Right kidney (tissue), 9 donors: Measurements from ENCODE around the gene MUC22.
"Not testable (repeated sequence)": the region's sequence is repeated elsewhere in the genome, so short reads cannot be mapped to it uniquely, and the experiment has no call there.

ENCODE experiments used
- DNase-seq: peaks from one replicate; pipeline ENCODE4 v3.0.0-alpha.2; 2016
- long read RNA-seq, 8 donors: transcript quantifications; one replicate each; lab custom pipeline, GENCODE V29; 2026

Gene MUC22
- long read RNA-seq, donor 1: 0 reads
- long read RNA-seq, donor 2: 0 reads
- long read RNA-seq, donor 3: 0 reads
- long read RNA-seq, donor 4: 0 reads
- long read RNA-seq, donor 5: 0 reads
- long read RNA-seq, donor 6: 0 reads
- long read RNA-seq, donor 7: 0 reads
- long read RNA-seq, donor 8: 0 reads

DNA sequence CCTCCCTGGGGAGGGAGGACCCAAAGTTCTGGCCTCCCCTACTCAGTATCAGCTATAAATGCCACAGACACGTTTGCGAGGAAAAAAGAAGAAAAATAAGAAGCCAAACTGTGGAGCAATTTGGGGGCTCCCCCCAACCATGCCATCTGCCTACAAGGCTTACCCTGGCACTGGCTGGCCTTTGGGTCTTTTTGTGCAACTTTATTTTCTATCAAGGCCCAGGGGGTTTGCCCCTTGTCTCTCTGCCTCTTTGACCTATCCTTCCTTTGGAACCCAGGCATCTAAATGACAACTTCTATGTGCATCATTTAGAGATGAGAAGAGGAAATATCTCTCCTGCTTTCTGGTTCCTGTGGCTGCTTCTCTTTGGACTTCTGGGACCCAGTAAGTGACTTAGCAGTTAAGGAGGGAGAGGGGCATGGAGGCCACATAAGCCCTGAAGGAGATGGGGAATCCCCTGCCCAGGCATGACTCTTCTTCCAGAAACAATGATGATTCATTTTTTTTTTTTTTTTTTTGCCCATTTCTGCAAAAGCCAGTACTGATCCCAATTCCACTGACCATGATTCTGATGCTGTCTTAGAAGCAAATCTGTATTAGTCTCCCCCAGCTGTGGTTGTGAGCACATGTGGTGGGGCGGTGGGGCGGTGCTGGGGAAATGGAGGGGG lies at the start of gene MUC22:
MUC22 (plus strand) TSS at position 82 of the 668 bp plus-strand sequence; CDS start at position 315, 233 bp downstream.
- no peak for DNase-seq

DNA sequence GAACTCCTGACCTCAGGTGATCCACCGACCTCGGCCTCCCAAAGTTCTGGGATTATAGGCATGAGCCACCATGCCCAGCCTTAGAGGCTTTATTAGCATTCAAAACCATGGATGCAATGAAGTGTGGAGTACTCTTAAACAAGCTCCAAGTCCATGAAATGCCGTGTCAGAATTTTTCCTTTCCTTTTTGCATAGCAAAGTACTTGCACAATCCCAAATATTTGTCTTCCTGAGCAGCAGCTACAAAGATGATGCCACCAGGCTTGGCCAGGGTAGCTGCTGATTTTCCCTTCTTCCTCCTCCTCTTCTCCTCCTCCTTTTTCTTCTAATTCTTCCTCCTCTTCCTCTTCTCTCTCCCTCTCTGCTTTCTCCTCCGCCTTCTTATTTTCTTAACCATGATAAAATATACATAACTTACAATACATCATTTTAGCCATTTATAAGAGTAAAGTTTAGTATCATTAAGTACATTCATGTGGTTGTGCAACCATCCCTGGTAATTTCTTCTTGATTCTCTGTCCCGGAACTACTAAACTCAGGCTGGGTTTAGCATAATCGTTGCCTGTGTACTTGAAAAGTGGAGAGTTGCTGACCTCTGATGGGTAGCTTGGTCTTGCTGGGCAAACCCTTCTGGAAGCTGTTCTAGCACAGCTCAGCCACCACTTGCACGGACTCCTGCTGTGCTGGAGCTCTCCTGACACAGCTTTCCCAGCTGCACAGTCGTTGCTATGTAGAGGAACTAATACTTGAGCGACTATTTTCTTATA lies 49.2 kb upstream of the MUC22 start:
- DNase-seq: no peak

DNA sequence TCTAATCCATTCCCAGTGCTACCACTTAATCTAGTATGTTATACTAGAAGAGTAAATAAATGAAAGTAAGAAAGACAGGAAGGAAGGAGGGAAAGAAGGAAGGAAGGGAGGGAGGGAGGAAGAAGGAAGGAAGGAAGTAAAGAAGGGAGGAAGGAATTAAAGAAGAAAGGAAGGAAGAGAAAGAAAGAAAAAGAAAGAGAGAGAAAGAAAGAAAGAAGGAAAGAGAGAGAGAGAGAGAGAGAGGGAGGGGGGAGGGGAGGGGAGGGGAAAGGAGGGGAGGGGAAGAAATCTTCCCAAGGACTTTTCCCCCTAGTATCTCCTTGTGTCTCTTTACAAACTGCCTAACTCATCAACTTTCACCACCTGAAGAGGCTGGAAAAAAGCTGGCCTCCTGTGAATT lies 47.6 kb upstream of the MUC22 start:
- no peak for DNase-seq

DNA sequence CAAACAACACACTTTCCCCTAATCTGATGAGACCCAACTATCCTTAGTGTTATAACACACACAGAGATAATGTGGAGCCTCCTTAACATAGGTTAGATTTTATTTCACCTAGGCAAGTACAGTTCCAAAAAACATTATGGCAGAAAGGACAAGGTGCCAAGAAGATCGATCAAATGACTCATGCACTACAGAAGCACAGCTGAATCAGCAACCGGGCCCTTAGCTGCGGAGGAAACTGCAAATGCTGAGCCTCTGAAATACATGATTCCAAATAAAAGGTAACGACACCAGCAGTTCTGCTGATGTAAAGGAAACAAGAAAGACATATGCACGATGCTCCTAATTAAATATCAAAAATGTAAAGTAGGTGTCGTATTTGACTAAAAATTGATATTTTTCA lies 46.6 kb upstream of the MUC22 start:
- no peak for DNase-seq

DNA sequence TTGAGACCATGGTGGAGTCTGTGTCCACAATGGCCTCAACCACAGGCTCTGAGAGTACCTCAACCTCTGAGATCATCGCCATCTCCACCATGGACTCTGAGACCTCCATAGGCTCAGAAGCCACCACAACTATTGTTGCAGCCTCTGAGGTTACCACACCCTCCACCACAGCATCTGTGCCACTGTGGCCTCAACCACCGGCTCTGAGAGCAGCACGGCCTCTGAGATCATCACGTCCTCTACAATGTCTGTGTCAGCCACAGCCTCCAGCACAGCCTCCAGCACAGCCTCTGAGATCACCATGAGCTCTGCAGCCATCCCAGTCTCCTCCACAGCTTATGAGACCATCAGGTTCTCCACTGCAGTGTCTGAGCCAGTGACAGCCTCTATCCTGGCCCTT lies 46.2 kb upstream of the MUC22 start:
- DNase-seq: no peak

DNA sequence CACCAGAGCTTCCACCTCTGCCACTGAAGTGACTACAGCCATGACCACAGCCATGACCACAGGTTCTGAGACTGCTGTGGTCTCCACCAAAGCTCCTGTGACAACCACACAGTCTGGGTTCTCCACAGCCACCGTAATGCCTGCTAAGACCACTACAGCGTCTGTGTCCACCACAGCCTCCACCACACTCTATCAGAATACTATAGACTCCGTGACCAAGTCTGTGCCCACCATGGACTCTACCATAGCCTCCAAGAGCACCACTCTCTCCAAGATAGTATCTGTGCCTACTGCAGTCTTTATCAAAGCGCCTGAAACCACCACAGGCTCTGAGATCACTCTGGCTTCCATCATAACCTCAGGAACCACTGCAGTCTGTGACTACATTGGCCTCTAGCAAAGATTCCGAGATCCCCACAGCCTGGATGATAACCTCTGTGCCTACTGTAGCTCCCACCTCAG lies 45.1 kb upstream of the MUC22 start:
- no peak for DNase-seq

DNA sequence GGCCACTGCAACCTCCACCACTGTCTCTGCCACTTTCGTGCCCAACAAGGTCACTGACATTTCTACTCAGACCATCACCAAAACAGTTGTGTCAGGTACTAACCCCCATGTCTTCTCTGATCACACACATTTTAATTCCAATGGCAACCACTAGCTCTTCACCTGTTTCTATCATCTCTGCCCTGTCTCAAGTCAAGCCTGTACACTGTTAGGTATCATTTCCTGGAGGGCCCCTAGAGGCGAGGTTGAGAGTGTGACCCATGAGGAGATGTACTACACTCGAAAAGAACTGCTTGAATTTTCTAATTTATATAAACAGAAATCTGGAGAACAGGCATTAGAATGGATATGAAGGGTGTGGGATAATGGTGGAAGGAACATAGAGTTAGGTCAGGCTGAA lies 44.1 kb upstream of the MUC22 start:
- no peak for DNase-seq

DNA sequence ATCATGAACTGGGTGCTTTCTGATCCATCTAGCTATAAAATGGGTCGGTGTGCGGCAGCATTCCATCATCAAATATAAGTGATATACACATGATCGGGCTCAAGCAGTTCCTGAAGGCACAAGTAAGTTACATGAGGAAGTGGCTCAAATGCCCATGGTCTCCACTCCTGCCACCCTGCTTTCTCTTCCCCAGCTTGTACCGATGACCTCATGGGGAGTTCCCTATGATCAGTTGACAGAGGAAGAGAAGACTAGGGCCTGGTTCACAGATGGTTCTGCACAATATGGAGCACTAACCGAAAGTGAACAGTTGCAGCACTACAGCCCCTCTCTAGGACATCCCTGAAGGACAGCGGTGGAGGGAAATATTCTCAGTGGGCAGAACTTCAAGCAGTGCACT lies 41.1 kb upstream of the MUC22 start:
- DNase-seq: not testable (repeated sequence)

DNA sequence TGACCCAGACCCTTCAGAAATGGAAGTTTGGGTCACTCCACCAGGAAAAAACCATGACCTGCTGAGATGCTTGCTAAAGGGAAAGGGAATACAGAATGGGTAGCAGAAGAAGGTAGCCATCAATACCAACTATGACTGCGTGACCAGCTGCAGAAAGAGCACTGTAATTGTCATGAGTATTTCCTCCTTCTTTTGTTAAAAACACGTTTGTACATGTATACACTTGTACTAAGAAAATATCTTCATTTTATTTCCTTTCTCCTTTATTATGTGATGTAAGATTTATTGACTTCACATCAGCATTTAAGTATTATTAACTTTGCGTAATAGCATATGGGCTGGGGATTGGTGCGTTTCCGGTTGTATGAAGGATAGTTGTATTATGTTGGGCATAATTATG lies 39.3 kb upstream of the MUC22 start:
- no peak for DNase-seq

DNA sequence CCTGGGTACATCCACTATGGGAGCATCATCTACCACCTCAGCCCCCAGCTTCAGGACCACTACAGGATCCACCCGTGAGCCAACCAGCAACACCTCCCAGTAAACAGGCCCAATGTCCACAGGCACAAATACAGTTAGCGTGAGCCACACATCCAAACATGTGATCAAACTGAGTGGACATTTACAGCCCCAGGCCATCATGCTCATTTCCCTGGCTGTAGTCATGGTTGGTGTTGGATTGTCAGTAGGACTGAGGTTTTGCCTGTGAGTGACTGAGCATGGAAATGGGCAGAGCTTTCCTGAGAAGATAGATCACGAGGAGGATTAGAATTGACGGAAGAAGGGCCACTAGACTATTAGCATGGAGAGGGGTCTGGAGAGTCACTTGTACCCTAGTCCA lies 37.5 kb upstream of the MUC22 start:
- no peak for DNase-seq

DNA sequence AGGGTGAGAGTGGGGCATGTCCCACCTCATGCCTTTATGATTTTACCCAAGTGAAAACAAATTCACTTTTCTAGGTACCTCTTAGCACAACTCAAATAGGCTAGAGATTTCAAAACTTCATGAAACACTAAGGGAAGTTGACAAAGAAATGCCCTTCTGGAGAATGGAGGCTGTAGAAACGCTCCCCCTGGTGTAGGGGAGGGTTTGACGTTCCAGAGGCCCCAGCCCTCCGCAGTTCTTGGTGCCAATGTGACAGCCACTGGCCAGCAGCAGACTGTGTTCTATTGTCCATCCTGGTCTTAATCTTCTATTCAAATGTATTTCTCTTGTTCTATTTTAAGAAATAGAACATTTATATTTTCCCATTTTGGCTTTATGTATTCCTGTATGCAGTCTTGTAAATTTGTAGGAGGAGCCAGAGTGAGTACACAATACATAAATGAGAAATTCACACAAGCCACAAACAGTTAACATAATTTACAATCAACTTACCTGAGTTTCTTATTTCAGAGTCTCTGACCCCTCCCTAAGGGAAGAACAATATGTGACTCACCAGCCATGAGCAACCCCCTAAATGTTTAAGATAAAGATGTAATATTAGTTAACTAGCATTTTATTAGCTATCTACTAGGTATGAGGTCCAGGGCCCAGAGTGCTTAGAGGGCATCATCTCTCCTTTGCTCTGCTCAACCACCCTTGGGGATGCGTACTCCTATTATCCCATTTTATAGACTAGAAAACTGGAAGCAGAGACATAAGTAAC lies 35.6 kb upstream of the MUC22 start:
- no peak for DNase-seq

DNA sequence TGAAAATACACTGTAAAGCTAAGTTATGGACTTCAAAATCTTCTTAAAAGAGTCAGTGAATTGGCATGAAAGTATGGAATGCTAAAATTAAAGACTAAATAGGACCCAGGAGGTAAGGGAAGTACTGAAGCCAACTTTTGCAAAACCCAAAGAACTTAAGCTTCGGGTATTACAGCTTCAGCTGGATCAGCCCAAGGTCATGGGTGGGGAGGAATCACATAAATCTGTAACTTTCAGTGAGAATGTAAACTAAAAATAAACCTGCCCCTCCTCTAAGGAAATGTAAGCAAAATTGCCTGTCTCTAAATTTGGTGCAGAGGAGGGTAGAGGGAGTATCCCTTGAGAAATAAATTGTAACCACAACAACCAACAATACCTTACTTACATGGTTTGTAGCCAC lies 31.1 kb upstream of the MUC22 start:
- DNase-seq: no peak

DNA sequence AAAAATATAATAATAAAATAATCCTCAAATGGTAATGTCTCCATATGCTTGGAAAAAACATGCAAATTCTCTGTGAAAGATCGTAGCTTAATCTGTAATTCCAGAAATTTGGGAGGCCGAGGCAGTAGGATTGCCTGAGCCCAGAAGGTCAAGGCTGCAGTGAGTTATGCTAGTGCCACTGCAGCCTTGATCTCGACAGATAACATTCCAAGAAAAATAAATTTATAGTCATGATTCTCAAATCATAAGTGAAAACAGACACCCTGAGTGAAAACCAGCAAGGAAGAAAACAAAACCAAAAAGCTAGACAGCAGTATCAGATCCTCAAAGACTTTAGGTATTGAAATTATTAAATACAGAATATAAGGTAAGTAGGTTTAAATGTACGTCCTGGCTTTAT lies 30.6 kb upstream of the MUC22 start:
- no peak for DNase-seq

DNA sequence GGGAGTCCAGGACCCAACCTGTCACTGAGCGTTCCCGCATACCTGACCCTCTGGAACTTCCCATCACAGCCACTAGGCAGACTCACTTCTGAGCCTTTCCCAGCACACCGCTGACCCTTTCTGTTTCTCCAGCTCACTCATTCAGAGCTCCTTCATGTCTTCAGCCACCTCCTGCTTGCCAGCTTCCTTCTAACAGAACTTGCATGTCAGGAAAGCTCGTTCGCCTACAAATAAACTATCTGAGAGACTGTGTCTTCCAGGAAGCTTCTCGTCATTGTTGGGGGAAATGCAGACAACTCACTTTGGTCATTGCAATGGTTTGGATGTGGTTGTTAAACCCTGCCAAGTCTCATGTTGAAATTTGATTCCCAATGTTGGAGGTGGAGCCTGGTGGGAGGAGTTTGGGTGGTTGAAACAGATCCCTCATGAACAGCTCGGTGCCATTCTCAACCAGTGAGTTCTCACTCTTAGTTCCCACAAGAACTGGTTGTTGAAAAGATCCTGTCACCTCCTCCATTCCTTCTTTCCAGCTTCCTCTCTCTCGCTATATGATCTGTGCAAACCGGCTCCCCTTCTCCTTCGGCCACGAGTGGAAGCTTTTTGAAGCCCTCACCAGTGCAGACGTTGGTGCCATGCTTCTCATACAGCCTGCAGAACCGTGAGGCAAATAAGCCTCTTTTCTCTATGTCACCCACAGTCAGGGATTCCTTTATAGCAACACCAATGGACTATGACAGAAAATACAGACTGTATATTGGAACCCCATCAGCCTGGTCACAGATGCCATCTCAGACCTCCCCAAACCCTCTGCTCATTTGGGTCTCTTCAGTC lies 28.1 kb upstream of the MUC22 start:
- peak; percentile 50 for DNase-seq

DNA sequence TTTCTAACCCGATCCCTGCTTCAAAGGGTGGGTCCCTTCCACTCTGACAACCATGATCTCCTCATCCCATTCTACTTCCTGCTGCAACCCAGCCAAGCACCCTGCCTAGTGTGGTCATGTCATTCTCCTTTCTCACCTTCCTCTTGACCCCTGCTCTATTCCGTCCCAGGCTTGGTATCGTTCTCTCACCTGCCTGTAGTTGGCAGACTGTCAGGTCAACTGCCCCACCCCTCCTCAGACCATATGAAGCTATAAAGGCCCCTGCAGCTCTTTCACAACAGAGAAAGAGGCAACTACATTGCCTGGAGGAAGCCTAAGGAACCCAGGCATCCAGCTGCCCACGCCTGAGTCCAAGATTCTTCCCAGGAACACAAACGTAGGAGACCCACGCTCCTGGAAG lies 26.8 kb upstream of the MUC22 start, which contains the start of gene MUC21:
MUC21 (plus strand) TSS at position 280 of the 400 bp plus-strand sequence. CDS start 241 bp downstream, outside the sequence.
- no peak for DNase-seq

DNA sequence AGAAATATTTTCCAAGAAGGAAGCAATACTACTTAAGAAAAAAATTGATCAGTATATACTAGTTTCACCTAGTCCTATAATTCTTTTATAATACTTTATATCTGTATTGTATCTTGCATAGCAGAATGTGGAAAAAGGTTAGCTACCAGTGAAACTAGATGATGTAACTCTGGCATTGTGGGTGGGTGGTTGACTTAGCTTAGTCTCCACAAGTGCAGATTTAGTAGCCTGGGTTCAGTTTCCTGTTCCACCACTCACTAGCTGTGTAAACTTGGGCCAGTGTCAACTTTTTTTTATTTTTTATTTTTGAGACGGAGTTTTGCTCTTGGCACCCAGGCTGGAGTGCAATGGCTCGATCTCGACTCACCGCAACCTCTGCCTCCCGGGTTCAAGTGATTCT lies 24.8 kb upstream of the MUC22 start:
- DNase-seq: no peak

DNA sequence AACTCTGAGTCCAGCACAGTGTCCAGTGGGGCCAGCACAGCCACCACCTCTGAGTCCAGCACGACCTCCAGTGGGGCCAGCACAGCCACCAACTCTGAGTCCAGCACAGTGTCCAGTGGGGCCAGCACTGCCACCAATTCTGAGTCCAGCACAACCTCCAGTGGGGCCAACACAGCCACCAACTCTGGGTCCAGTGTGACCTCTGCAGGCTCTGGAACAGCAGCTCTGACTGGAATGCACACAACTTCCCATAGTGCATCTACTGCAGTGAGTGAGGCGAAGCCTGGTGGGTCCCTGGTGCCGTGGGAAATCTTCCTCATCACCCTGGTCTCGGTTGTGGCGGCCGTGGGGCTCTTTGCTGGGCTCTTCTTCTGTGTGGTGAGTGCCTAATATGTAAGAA lies 23.0 kb upstream of the MUC22 start:
- DNase-seq: no peak

DNA sequence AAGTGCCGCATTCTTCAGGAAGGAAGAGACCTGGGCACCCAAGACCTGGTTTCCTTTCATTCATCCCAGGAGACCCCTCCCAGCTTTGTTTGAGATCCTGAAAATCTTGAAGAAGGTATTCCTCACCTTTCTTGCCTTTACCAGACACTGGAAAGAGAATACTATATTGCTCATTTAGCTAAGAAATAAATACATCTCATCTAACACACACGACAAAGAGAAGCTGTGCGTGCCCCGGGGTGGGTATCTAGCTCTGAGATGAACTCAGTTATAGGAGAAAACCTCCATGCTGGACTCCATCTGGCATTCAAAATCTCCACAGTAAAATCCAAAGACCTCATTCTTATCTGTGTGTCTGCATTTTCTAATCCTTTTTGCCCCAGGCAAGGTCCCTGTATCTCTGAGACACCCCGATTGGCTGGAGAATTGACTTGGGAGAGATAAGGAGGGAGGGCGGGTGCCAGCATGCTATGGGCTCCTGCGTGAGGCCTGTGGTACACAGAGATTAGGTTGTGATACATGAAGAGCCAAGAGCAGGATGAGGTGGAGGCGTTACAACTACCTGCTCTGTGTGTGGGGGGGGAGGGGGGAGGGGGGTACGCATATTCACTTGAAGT lies 22.0 kb upstream of the MUC22 start:
- no peak for DNase-seq

DNA sequence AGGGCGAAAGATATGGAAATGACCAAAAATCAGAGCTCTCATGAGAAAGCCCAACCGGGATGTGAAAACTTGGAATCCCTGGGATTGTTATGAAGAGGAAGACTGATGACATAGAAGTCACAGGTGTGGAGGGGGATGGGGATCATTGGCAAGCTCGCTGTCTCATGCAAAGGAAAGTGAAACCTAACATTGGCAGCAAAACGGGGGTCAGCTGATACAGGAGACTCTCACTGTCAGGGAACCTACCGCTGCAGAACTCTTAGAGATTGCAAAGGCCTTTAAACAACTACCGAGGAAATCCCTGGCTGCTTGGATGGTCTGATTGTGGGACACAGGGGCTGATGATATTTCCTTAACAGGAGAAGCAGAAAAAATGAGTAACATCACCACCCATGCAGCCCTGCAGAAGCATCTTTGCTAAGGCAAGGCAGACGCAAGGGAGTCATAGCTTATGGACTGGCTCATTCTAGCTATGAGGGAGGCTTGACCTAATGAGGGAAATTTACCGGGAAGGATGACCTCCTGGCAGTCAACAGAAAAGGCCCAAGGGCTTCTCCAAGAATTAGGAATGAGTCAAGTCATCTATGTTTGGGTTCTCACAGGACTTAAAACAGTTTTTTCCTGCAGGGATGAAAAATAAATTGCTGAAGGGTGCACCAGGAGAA lies 19.7 kb upstream of the MUC22 start:
- DNase-seq: no peak

DNA sequence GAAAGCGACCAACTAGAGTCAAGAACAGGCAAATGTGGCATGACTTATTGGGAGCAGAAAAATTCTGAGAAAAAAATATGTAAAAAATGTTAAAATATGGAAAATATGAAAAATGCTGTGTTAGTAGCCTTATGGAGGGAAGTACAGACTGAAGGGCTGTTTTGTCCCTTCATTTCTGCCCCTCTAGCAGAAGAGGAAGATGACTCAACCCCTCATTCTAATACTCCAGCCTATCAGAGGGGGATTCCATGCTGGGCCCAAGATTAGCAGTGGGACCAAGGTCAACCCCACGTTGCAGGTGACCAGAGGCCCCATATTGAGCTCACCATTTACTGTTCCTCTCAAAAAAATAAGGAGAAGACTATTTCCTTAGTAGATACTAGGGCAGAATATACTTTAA lies 18.4 kb upstream of the MUC22 start:
- DNase-seq: no peak

DNA sequence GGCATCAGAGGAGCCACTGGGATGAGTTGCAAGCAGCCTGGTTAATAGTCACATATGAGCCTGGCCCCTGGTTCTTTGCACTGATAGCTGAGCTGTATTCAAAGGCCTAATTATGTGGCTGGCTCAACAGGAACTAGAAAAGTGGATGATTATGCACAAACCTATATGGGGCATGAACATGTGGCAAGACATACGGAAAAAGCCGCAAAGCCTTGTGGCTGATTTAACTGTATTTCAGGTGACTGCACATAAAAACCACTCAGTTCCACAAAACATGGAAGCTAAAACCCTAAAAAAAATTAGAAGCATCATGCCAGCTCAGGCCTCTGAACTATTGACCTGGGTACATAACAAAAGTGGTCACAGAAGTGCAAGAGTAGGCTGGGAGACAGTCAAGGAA lies 13.0 kb upstream of the MUC22 start:
- no peak for DNase-seq
